Left lung (tissue), 10 donors: Measurements from ENCODE around the gene KAT7. TPM values are rescaled to one million over a fixed set of nuclear protein-coding genes. Genes with fewer than 3 reads are reported as not detected.

Source experiments
- ATAC-seq: fragments of 200-7000 bp; cut with Tn5 transposase; one replicate; pipeline ENCODE4 v1.9.1; 2020; ENCODE audit warnings: moderate library complexity
- DNase-seq, 4 donors: peaks; one replicate each; pipeline ENCODE4 v3.0.0-alpha.2; 2013 to 2020
- H3K27ac ChIP-seq, 2 donors: fragments of 200-600 bp; sonication (generic) in 1 of 2; one replicate each; pipeline versions ENCODE4 v1.5.0 to v1.8.0; 2020 to 2021
- H3K27me3 ChIP-seq, 2 donors: fragments of 200-600 bp; sonication (generic) in 1 of 2; one replicate each; pipeline versions ENCODE4 v1.5.0 to v1.8.0; 2020 to 2021
- H3K36me3 ChIP-seq, 2 donors: fragments of 200-600 bp; sonication (generic) in 1 of 2; one replicate each; pipeline versions ENCODE4 v1.5.0 to v1.8.0; 2020 to 2021
- H3K4me1 ChIP-seq, 2 donors: fragments of 200-600 bp; one replicate each; pipeline ENCODE4 v1.8.0; 2021
- H3K4me3 ChIP-seq, 2 donors: fragments of 200-600 bp; sonication (generic) in 1 of 2; one replicate each; pipeline versions ENCODE4 v1.5.0 to v1.8.0; 2020 to 2021; ENCODE audit warnings: mild to moderate bottlenecking in 1 of 2
- H3K9me3 ChIP-seq, 2 donors: fragments of 200-600 bp; sonication (generic) in 1 of 2; one replicate each; pipeline versions ENCODE4 v1.5.0 to v1.8.0; 2020 to 2021
- CTCF ChIP-seq, 2 donors: fragments of 200-600 bp; sonication (generic) in 1 of 2; IDR thresholded peaks; one replicate each; pipeline versions ENCODE4 v1.5.0 to v1.8.0; 2021; ENCODE audit warnings: antibody characterized with exemption in 2 of 2
- intact Hi-C, 2 donors: fragments of 100-400 bp; cut with DNase I; formaldehyde crosslinking; loops; one replicate each; pipeline versions ENCODE4 v1.11.2 to v1.14.2; 2022
- polyA plus RNA-seq, 6 donors: library from polyadenylated mRNA; unstranded; fragments of 120-200 nt; gene quantifications; one replicate each; pipeline ENCODE4 v1.2.1, GENCODE V29; 2013; ENCODE audit not compliant: insufficient read length in 6 of 6
- total RNA-seq, 2 donors: library from RNA; stranded (reverse); fragmentation: NEBNext Ultra II Directional; extraction: Animal tissue kit (Norgen Biotek cat#: 25700); gene quantifications; one replicate each; pipeline ENCODE4 v1.2.1, GENCODE V29; 2021
- donor health status: DM: no; HTN: yes; CAD: no.
- donor health status: DM: no; HTN: no; CAD: no.

Gene KAT7
- total and polyA plus RNA-seq, 8 donors: 44.1 to 56.7 (median 51.5) TPM

- Histone ChIP-seq H3K9me3 (no peaks in the 10 kb centered on the region), H3K27me3 (no peaks in the 10 kb centered on the region), H3K4me1 (peaks cover under 1 to 20% of the 10 kb centered on the region in 2 donors), H3K36me3 (peaks cover 0 to 69% of the 10 kb centered on the region in 2 donors), H3K4me3 (no peak overlapping the region), H3K27ac (peak overlapping the region in 1 of 2 donors; percentile 18)
- DNase-seq: no peak
- intact Hi-C loops: no loop called here
- peak; percentile 17 for ATAC-seq
- no peak for TF ChIP-seq CTCF (IDR thresholded peaks at IDR 0.05)
Observed at GRCh38 chr17:49830605-49831004, 42.1 kb downstream of the KAT7 start.

GRCh38 chr17:49832840-49833599 is 44.5 kb downstream of the KAT7 start:
- intact Hi-C loops: no loop called here
- TF ChIP-seq CTCF (IDR thresholded peaks at IDR 0.05): no peak
- Histone ChIP-seq H3K36me3 (peaks cover 0 to 45% of the 10 kb centered on the region in 2 donors), H3K27ac (peak overlapping the region in 1 of 2 donors; percentile 15), H3K27me3 (no peaks in the 10 kb centered on the region), H3K9me3 (no peaks in the 10 kb centered on the region), H3K4me1 (peaks cover 14 to 37% of the 10 kb centered on the region in 2 donors), H3K4me3 (no peak overlapping the region)
- no peak for DNase-seq
- ATAC-seq: no peak

- H3K27me3 ChIP-seq: no peaks in the 10 kb centered on the region
- TF ChIP-seq CTCF (IDR thresholded peaks at IDR 0.05): no peak
- H3K9me3 ChIP-seq: no peaks in the 10 kb centered on the region
- intact Hi-C loops: no loop called here
- DNase-seq (no peak), ATAC-seq (no peak)
- H3K36me3 ChIP-seq: peaks cover 0 to 34% of the 10 kb centered on the region in 2 donors
- no peak overlapping the region for H3K4me3 ChIP-seq
- no peak overlapping the region for H3K27ac ChIP-seq
- peaks cover 14 to 33% of the 10 kb centered on the region in 2 donors for H3K4me1 ChIP-seq
Observed at GRCh38 chr17:49834118-49834743, 45.8 kb downstream of the KAT7 start.

GRCh38 chr17:49835472-49835871 is 47.0 kb downstream of the KAT7 start:
- H3K36me3 ChIP-seq: peaks cover 0 to 22% of the 10 kb centered on the region in 2 donors
- H3K27me3 ChIP-seq: no peaks in the 10 kb centered on the region
- no peak overlapping the region for H3K4me3 ChIP-seq
- DNase-seq: no peak
- no peak for TF ChIP-seq CTCF (IDR thresholded peaks at IDR 0.05)
- intact Hi-C loops: no loop called here
- peak; percentile 54 for ATAC-seq
- peaks cover 14 to 30% of the 10 kb centered on the region in 2 donors for H3K4me1 ChIP-seq
- no peaks in the 10 kb centered on the region for H3K9me3 ChIP-seq
- H3K27ac ChIP-seq: peak overlapping the region; percentile 60 to 69
